GM13976 (cell line): ENCODE measurements around the gene HIBADH.

ENCODE experiments used
- DNase-seq: peaks from one replicate; pipeline ENCODE4 v3.0.0; 2012; ENCODE audit warnings: low spot score
- CTCF ChIP-seq: IDR thresholded peaks from 2 replicates; pipeline ENCODE4 v1.5.1; 2012; ENCODE audit warnings: borderline replicate concordance, mild to moderate bottlenecking; ENCODE audit not compliant: insufficient read depth; ENCODE audit errors: extremely low read depth, missing control alignments, control extremely low read depth
- in situ Hi-C: fragments of 300-500 bp; cut with MboI; formaldehyde crosslinking; loops from one replicate; pipeline ENCODE4 v1.12.0; 2022; ENCODE audit warnings: low sequenced_read_pairs, mixed read lengths, inconsistent platforms; ENCODE audit not compliant: unreplicated experiment

HIBADH gene

GRCh38 chr7:27600247-27600646, 62.4 kb downstream of the HIBADH start:
- no peak for TF ChIP-seq CTCF
- no peak for DNase-seq
- in situ Hi-C loops, result no loop called here

- no peak for TF ChIP-seq CTCF
- in situ Hi-C loops, result no loop called here
- no peak for DNase-seq
These were observed 67.7 kb downstream of the HIBADH start for GRCh38 chr7:27595009-27595408.

- in situ Hi-C loops, result no loop called here
- DNase-seq, result no peak
- no peak for TF ChIP-seq CTCF
These were observed 69.5 kb downstream of the HIBADH start for GRCh38 chr7:27593226-27593625.

GRCh38 chr7:27590416-27590815, 72.3 kb downstream of the HIBADH start:
- DNase-seq, result no peak
- TF ChIP-seq CTCF, result no peak
- in situ Hi-C loops, result no loop called here

GRCh38 chr7:27587429-27587828, 75.3 kb downstream of the HIBADH start:
- in situ Hi-C loops, result loop anchor here (10.0 kb wide), 1 partner anchor 383 kb away; the partner anchor contains the start of gene HOXA13
- DNase-seq, result no peak
- TF ChIP-seq CTCF, result no peak

GRCh38 chr7:27586825-27587224, 75.9 kb downstream of the HIBADH start:
- no peak for TF ChIP-seq CTCF
- in situ Hi-C loops, result loop anchor here (10.0 kb wide), 1 partner anchor 382 kb away; the partner anchor contains the start of gene HOXA13
- DNase-seq, result peak; percentile 60

- TF ChIP-seq CTCF, result no peak
- DNase-seq, result no peak
- in situ Hi-C loops, result loop anchor here (10.0 kb wide), 1 partner anchor 381 kb away; the partner anchor contains the start of gene HOXA13
These were observed 76.8 kb downstream of the HIBADH start for GRCh38 chr7:27585781-27586447.
